Measurements from ENCODE around the gene BMPER. TPM values are rescaled to one million over a fixed set of nuclear protein-coding genes. Genes with fewer than 3 reads are reported as not detected.

BMPER gene
- total and polyA plus RNA-seq, 2 of the 8 experiments (the other 6 are each of a cell fraction or from before 2014, with no cell fraction given), result 0.33 to 0.69 TPM

DNA sequence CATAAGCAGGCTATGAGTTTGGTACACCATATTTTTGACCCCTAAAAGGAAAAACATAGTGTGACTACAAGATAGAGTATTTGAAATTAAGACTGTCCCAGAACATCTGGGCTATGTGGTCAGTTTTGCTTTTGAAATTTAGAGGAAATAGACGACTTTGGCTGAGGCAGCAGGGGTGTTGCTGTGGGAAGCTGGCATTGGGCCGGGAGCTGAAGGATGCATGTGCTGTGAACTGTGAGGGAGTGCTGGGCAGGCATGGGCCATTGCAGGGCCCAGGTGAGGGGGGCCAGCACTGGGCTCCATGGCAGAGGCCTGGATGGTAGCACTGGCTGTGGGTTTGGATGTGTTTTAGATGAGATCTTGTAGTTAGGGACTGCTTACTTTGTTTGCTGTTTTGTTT is 168.3 kb downstream of the BMPER start:
- Histone ChIP-seq H3K79me2 (ENCODE audit: control insufficient read depth in 1 of 2, insufficient read depth in 2 of 2, low read length in 2 of 2) (no peaks in the 10 kb centered on the region), H3K4me1 (replicated peaks in 1 of 4; ENCODE audit: control insufficient read depth in 3 of 4, insufficient read depth in 4 of 4, low read length in 3 of 4) (no peaks in the 10 kb centered on the region; a peak in 1 of 7 replicates), H4K8ac (ENCODE audit: extremely low read depth, insufficient read depth, low read length) (no peak overlapping the region), H4K5ac (ENCODE audit: insufficient read length, low read depth, low read length) (no peak overlapping the region), H2AK5ac (ENCODE audit: low read depth, low read length) (no peak overlapping the region), H4K20me1 (replicated peaks in 1 of 2; ENCODE audit: control insufficient read depth in 1 of 2, insufficient read depth in 2 of 2, low read length in 2 of 2) (no peaks in the 10 kb centered on the region), H3K14ac (ENCODE audit: insufficient read length) (no peak overlapping the region), H3K27me3 (replicated peaks in 1 of 4; ENCODE audit: control insufficient read depth in 3 of 4, extremely low read depth in 1 of 4, insufficient read depth in 3 of 4, low read length in 3 of 4) (no peaks in the 10 kb centered on the region), H3K18ac (ENCODE audit: extremely low read depth, low read length) (no peak overlapping the region), H3K56ac (replicated peaks; ENCODE audit: insufficient read length, low read depth, low read length) (no peak overlapping the region), H2BK120ac (replicated peaks; ENCODE audit: low read depth, low read length) (no peak overlapping the region), H3K4me2 (ENCODE audit: insufficient read depth in 1 of 2, low read depth in 2 of 2, low read length in 2 of 2) (no peak overlapping the region), H3K27ac (ENCODE audit: low read depth, low read length) (no peak overlapping the region), H3K4ac (replicated peaks; ENCODE audit: insufficient read length, low read depth, low read length) (no peak overlapping the region), H3K79me1 (ENCODE audit: low read depth, low read length) (no peaks in the 10 kb centered on the region), H3K36me3 (ENCODE audit: control insufficient read depth in 2 of 4, insufficient read depth in 4 of 4, low read length in 3 of 4) (no peaks in the 10 kb centered on the region), H3K9ac (replicated peaks in 1 of 4; ENCODE audit: extremely low read depth in 1 of 4, low read depth in 3 of 4, low read length in 3 of 4) (no peak overlapping the region), H2AFZ (ENCODE audit: low read length) (no peak overlapping the region), H3K4me3 (ENCODE audit: extremely low read depth in 1 of 4, insufficient read depth in 2 of 4, low read depth in 3 of 4, low read length in 4 of 4) (no peak overlapping the region), H2BK20ac (ENCODE audit: low read length) (no peak overlapping the region), H3K9me3 (ENCODE audit: insufficient read depth in 2 of 2, low read depth in 1 of 2, low read length in 1 of 2) (no peaks in the 10 kb centered on the region), H3K23ac (ENCODE audit: insufficient read length) (no peak overlapping the region), H4K91ac (replicated peaks; ENCODE audit: insufficient read length, low read length) (no peak overlapping the region), H2BK15ac (ENCODE audit: low read length) (no peak overlapping the region), H2BK5ac (ENCODE audit: low read depth, low read length) (no peak overlapping the region), H2BK12ac (ENCODE audit: low read depth, low read length) (no peak overlapping the region), H3K23me2 (ENCODE audit: low read depth, low read length) (no peaks in the 10 kb centered on the region)
- no peak for DNase-seq (ENCODE audit: low read depth in 1 of 2, low spot score in 2 of 2)
- CTCF ChIA-PET (ENCODE audit: partially characterized antibody), result interaction anchor here (0.9 to 2.5 kb wide), 6 partner anchors 9 to 129 kb away, joined by 3 to 11 read pairs (median 6); no protein-coding TSS in a partner anchor
- WGBS, 2 experiments (ENCODE audit: extremely low coverage in 1 of 2, insufficient coverage in 1 of 2, insufficient read length in 1 of 2, insufficient replicate concordance in 2 of 2, low coverage in 1 of 2, low lambda C conversion rate in 2 of 2, missing lambda C conversion rate in 1 of 2), result 94% methylated on average over 2 of the region's 2 CpGs; no CpG with 5 or more reads in 1 of the 2 experiments
- POLR2A ChIA-PET (ENCODE audit: partially characterized antibody), result interaction anchor here (0.6 kb wide), 1 partner anchor 115 kb away, joined by 3 read pairs; no protein-coding TSS in a partner anchor
- FAIRE-seq, result no peak
- TF ChIP-seq SP1 (IDR thresholded peaks at IDR 0.05; ENCODE audit: low read depth, low read length), result no peak
- no peak for TF ChIP-seq TAF1 (IDR thresholded peaks at IDR 0.05; ENCODE audit: low read depth, low read length)
- no peak for TF ChIP-seq SP2 (IDR thresholded peaks at IDR 0.05; ENCODE audit: low read length)

Measured in H1 (cell line).